LNCaP clone FGC (cell line): ENCODE results near the gene PRELP.

ENCODE experiments used
- DNase-seq: peaks from one replicate; pipeline ENCODE4 v3.0.0-alpha.2; 2011; ENCODE audit warnings: low read depth
- H3K4me3 ChIP-seq: 2 replicates; pipeline ENCODE4 v1.5.1; 2011; ENCODE audit warnings: mild to moderate bottlenecking, low read depth, low read length, control low read depth
- CTCF ChIP-seq: IDR thresholded peaks from 2 replicates; pipeline ENCODE4 v1.5.1; 2012; ENCODE audit warnings: mild to moderate bottlenecking; ENCODE audit not compliant: control insufficient read depth, insufficient read depth; ENCODE audit errors: extremely low read depth

Gene PRELP

GRCh38 chr1:203504400-203505250 is 29.0 kb downstream of the PRELP start:
- DNase-seq = peak; percentile 55
- peak; percentile 82 for TF ChIP-seq CTCF
- no peak overlapping the region for H3K4me3 ChIP-seq

- TF ChIP-seq CTCF = no peak
- H3K4me3 ChIP-seq = no peak overlapping the region
- no peak for DNase-seq
These were observed 30.1 kb downstream of the PRELP start for GRCh38 chr1:203505526-203506204.

GRCh38 chr1:203506858-203507626 is 31.4 kb downstream of the PRELP start:
- no peak for DNase-seq
- TF ChIP-seq CTCF = no peak

GRCh38 chr1:203507759-203508158 is 32.2 kb downstream of the PRELP start:
- no peak for TF ChIP-seq CTCF

More at GRCh38 chr1:203506858-203507626, 31.4 kb downstream of the PRELP start:
- no peak overlapping the region for H3K4me3 ChIP-seq

GRCh38 chr1:203508463-203509073 is 33.0 kb downstream of the PRELP start:
- TF ChIP-seq CTCF = no peak
- DNase-seq = no peak
- no peak overlapping the region for H3K4me3 ChIP-seq

More at GRCh38 chr1:203507759-203508158, 32.2 kb downstream of the PRELP start:
- no peak for DNase-seq
- no peak overlapping the region for H3K4me3 ChIP-seq

- no peak for DNase-seq
- no peak for TF ChIP-seq CTCF
- H3K4me3 ChIP-seq = no peak overlapping the region
These were observed 33.5 kb downstream of the PRELP start for GRCh38 chr1:203509135-203509534.
